HG02610 (cell line): ENCODE measurements around the gene GNB1L.

Experiments used
- ATAC-seq: cut with Tn5 transposase; IDR thresholded peaks from one replicate; pipeline ENCODE4 v1.9.1; 2021; ENCODE audit warnings: mild to moderate bottlenecking, moderate library complexity; ENCODE audit not compliant: unreplicated experiment

GNB1L gene

GRCh38 chr22:19826619-19826950 lies 28.1 kb downstream of the GNB1L start:
- no peak for ATAC-seq

- no peak for ATAC-seq
These were observed 28.6 kb downstream of the GNB1L start for GRCh38 chr22:19825904-19826618.

- no peak for ATAC-seq
These were observed 29.7 kb downstream of the GNB1L start for GRCh38 chr22:19824926-19825339.

- no peak for ATAC-seq
These were observed 30.3 kb downstream of the GNB1L start for GRCh38 chr22:19824212-19824925.

- ATAC-seq, result no peak
These were observed 30.8 kb downstream of the GNB1L start for GRCh38 chr22:19823902-19824211.

GRCh38 chr22:19823191-19823901 lies 31.3 kb downstream of the GNB1L start:
- ATAC-seq, result no peak

GRCh38 chr22:19822301-19823117 lies 32.2 kb downstream of the GNB1L start:
- no peak for ATAC-seq

GRCh38 chr22:19821523-19822300 lies 33.0 kb downstream of the GNB1L start:
- ATAC-seq, result no peak

GRCh38 chr22:19820880-19821522 lies 33.7 kb downstream of the GNB1L start:
- ATAC-seq, result no peak

- no peak for ATAC-seq
These were observed 34.5 kb downstream of the GNB1L start for GRCh38 chr22:19819911-19820879.

GRCh38 chr22:19819208-19819910 lies 35.3 kb downstream of the GNB1L start:
- ATAC-seq, result no peak

- ATAC-seq, result no peak
These were observed 36.1 kb downstream of the GNB1L start for GRCh38 chr22:19818324-19819207.

- ATAC-seq, result no peak
These were observed 38.1 kb downstream of the GNB1L start for GRCh38 chr22:19816372-19817119.

GRCh38 chr22:19815823-19816290 lies 38.8 kb downstream of the GNB1L start:
- ATAC-seq, result no peak

GRCh38 chr22:19815093-19815822 lies 39.4 kb downstream of the GNB1L start:
- no peak for ATAC-seq

- ATAC-seq, result no peak
These were observed 40.2 kb downstream of the GNB1L start for GRCh38 chr22:19814428-19814827.
